ENCODE results near the gene RBM15B. TPM values are rescaled to one million over a fixed set of nuclear protein-coding genes. Genes with fewer than 3 reads are reported as not detected.

Gene RBM15B
- total and polyA plus RNA-seq, 8 donors = 6.4 to 19.0 (median 16.6) TPM

DNA sequence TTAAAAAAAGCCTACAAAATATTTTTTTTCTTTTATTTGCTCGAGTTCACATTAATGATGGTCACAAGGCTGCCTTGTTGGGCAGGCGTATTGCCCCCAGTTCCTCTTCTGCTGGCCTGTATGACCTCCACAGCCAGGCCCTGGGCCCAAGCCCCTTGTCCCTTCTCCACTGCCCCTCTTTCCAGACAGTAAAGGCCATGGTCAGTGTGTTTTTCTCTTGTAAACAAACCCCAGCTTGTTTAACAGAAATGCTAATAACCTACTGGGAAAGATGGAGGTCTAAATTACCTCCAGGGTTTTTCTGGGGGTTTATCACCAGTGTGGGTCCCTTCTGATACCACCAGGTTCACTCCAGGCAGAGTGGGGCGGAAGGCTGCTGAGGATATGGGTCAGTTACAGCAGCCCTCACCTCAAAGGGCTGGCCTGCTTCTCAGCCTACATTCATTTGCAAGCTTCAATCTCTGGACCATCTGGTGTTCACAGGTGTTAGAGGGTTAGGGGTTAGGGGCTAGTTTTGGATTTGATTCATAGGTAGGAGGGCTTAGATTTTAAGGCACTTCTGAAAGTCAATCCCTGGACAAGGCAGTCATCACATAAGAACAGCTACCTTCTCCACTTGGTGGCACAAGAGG, 8.0 kb upstream of the RBM15B start:
- Histone ChIP-seq H3K4me1 (peaks cover 0 to 23% (median 15%) of the 10 kb centered on the region in 3 donors), H3K4me3 (no peak overlapping the region), H3K27me3 (no peaks in the 10 kb centered on the region), H3K27ac (no peak overlapping the region), H3K9me3 (no peaks in the 10 kb centered on the region), H3K36me3 (no peaks in the 10 kb centered on the region)
- TF ChIP-seq CTCF (IDR thresholded peaks at IDR 0.05) = no peak
- WGBS, 2 donors = 91 to 92% methylated on average over 3 of the region's 3 CpGs
- intact Hi-C loops (cut with DNase I) = no loop called here
- no peak for ATAC-seq
- DNase-seq = peak in 1 of 6 donors; percentile 11
- no peak for FAIRE-seq

GRCh38 chr3:51384055-51384725, 6.9 kb upstream of the RBM15B start:
- Histone ChIP-seq H3K9me3 (no peaks in the 10 kb centered on the region), H3K27ac (peak overlapping the region; percentile 71 to 94 (median 88)), H3K4me1 (peaks cover 0 to 32% (median 18%) of the 10 kb centered on the region in 3 donors), H3K4me3 (peak overlapping the region; percentile 68 to 88 (median 80)), H3K36me3 (peaks cover 0 to 6% (median 0%) of the 10 kb centered on the region in 3 donors), H3K27me3 (no peaks in the 10 kb centered on the region)
- 0 to 1% methylated on average over 29 of the region's 29 CpGs for WGBS, 2 donors
- no peak for TF ChIP-seq CTCF (IDR thresholded peaks at IDR 0.05)
- ATAC-seq (peak; percentile 27 to 56 (median 37)), DNase-seq (peak in 4 of 6 donors; percentile 20 to 82 (median 62)), FAIRE-seq (no peak)
- intact Hi-C loops (cut with DNase I) = no loop called here

DNA sequence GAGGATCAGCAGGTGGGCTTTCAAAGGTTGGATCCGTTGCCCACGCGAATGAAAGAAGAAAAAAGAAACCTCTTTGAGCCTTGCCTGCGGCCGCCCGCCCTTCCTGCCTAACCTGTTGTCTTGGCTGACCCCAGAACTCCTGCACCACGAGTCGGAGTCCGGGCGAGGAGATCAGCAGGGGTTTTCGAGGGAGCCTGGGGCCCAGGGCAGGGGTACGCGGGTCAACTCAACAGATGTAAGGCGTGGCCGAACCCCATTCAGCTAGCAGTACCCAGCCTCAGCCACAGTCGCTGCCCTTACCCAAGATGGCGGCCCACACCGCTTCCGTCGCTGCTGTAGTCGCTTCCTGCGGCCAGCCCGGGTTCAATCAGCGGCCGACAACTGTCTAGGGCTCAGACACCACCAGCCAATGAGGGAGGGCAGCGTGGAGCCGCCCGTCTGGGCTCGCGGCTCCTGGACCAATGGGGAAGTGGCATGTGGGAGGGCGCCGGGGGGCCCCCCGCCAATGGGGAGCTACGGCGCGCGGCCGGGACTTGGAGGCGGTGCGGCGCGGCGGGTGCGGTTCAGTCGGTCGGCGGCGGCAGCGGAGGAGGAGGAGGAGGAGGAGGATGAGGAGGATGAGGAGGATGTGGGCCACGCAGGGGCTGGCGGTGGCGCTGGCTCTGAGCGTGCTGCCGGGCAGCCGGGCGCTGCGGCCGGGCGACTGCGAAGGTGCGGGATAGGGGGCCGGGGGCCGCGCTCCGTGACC, 6.2 kb upstream of the RBM15B start, which contains the start of gene MANF:
Gene MANF, plus strand, starts transcription at position 566 of the 748 bp plus-strand sequence. Its CDS starts 52 bp downstream, at position 618.
- ATAC-seq = peak; percentile 94 to 97 (median 96)
- FAIRE-seq = peak; percentile 75
- peak; percentile 96 to 99 (median 98) for DNase-seq
- H3K36me3 ChIP-seq = peaks cover 0 to 6% (median 0%) of the 10 kb centered on the region in 3 donors
- H3K4me3 ChIP-seq = peak within 1 kb of the TSS; percentile 68 to 88 (median 80)
- TF ChIP-seq CTCF (IDR thresholded peaks at IDR 0.05) = no peak
- no peaks in the 10 kb centered on the region for H3K9me3 ChIP-seq
- peaks cover 5 to 33% (median 18%) of the 10 kb centered on the region in 3 donors for H3K4me1 ChIP-seq
- no peaks in the 10 kb centered on the region for H3K27me3 ChIP-seq
- WGBS, 2 donors = 0% methylated on average over 42 to 65 of the region's 65 CpGs
- peak within 1 kb of the TSS; percentile 71 to 94 (median 88) for H3K27ac ChIP-seq
- intact Hi-C loops (cut with DNase I) = no loop called here

DNA sequence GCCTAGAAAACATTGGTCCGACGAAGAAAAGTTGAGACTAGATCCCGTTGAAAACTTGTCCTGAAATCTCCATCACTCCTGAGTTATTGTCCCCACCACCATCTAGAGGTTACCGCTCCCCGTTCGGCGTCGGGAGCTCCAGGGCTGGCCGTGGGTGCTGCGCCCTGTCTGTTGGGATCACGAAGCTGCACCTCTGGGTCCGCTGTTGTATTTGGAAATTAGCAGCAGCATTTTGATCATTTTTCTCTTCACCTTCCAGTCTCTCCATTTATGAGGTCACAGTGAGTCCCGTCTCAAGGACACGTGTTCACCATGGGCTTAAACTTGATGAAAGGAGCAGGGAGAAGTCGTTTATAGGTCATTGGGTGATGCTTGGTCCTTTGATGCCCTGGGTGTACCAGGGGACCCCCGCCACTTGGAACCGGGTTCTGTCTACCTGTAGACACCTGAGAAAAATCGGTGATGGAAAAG, 5.4 kb upstream of the RBM15B start:
- TF ChIP-seq CTCF (IDR thresholded peaks at IDR 0.05) = no peak

More for the DNA sequence above, 5.4 kb upstream of the RBM15B start:
- H3K4me1 ChIP-seq = peaks cover 13 to 40% (median 25%) of the 10 kb centered on the region in 3 donors
- peak overlapping the region; percentile 56 to 94 (median 75) for H3K27ac ChIP-seq
- H3K36me3 ChIP-seq = peaks cover 0 to 6% (median 0%) of the 10 kb centered on the region in 3 donors
- FAIRE-seq (no peak), ATAC-seq (no peak), DNase-seq (peak in 1 of 6 donors; percentile 56)
- peak overlapping the region; percentile 68 to 88 (median 80) for H3K4me3 ChIP-seq
- WGBS, 2 donors = 1 to 4% methylated on average over 18 of the region's 18 CpGs
- no peaks in the 10 kb centered on the region for H3K9me3 ChIP-seq
- H3K27me3 ChIP-seq = no peaks in the 10 kb centered on the region
- intact Hi-C loops (cut with DNase I) = no loop called here

Data from pancreas (tissue), 10 donors.